ENCODE data around the gene TNFRSF1B.

GRCh38 chr1:12200208-12200607, 33.4 kb downstream of the TNFRSF1B start:
- no peak for TF ChIP-seq EZH2 (IDR thresholded peaks at IDR 0.05)
- no peak for TF ChIP-seq POLR2AphosphoS5 (IDR thresholded peaks at IDR 0.05; ENCODE audit: borderline replicate concordance, low read depth, low read length)
- TF ChIP-seq FOXP2 (optimal IDR thresholded peaks at IDR 0.05; ENCODE audit: control extremely low read depth, extremely low read length, insufficient read depth), result no peak
